ENCODE results near the gene MRTFA. TPM values are rescaled to one million over a fixed set of nuclear protein-coding genes. Genes with fewer than 3 reads are reported as not detected.

Gene MRTFA
- total RNA-seq, 1 donor from 2014 or later: 11.3 TPM

DNA sequence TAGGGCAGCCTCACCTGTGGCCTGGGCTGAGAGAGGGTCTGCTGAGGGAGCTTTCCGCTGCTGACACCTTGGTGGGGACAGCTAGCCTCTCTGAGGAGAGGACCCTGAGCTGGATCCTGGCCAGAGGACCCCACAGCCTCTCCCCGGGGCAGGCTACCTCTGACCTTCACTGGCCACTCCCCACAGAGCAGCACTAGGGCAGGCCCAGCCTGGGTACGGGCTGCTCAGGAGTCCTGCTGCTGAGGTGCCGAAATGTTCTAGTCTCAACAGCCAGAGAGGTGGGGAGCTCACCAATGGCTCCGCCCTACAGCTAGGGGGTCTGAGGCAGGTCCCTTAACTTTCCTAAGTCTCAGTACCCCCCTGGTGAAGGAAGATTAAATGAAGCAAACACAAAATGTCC, 218.6 kb downstream of the MRTFA start:
- Histone ChIP-seq H3K27ac (no peak overlapping the region), H3K4me3 (no peak overlapping the region), H3K9me3 (ENCODE audit: low read depth) (no peaks in the 10 kb centered on the region), H3K36me3 (no peaks in the 10 kb centered on the region), H3K79me2 (ENCODE audit: low read depth) (no peaks in the 10 kb centered on the region), H2AFZ (replicated peaks) (no peak overlapping the region), H3K4me2 (no peak overlapping the region), H3F3A (ENCODE audit: low read depth) (no peaks in the 10 kb centered on the region), H3K27me3 (no peaks in the 10 kb centered on the region), H4K20me1 (ENCODE audit: low read depth) (no peaks in the 10 kb centered on the region), H3K4me1 (no peaks in the 10 kb centered on the region), H3K9ac (no peak overlapping the region)
- no peak for TF ChIP-seq EZH2phosphoT487 (IDR thresholded peaks at IDR 0.05)
- TF ChIP-seq EZH2 (IDR thresholded peaks at IDR 0.05): no peak
- TF ChIP-seq, protein P1, sequence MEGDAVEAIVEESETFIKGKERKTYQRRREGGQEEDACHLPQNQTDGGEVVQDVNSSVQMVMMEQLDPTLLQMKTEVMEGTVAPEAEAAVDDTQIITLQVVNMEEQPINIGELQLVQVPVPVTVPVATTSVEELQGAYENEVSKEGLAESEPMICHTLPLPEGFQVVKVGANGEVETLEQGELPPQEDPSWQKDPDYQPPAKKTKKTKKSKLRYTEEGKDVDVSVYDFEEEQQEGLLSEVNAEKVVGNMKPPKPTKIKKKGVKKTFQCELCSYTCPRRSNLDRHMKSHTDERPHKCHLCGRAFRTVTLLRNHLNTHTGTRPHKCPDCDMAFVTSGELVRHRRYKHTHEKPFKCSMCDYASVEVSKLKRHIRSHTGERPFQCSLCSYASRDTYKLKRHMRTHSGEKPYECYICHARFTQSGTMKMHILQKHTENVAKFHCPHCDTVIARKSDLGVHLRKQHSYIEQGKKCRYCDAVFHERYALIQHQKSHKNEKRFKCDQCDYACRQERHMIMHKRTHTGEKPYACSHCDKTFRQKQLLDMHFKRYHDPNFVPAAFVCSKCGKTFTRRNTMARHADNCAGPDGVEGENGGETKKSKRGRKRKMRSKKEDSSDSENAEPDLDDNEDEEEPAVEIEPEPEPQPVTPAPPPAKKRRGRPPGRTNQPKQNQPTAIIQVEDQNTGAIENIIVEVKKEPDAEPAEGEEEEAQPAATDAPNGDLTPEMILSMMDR (IDR thresholded peaks at IDR 0.05): no peak
- DNase-seq (ENCODE audit: low spot score): no peak
- peaks cover 3% of the 10 kb centered on the region for H3K27me3 Mint-ChIP-seq (ENCODE audit: insufficient read depth, low read depth)
- H3K36me3 Mint-ChIP-seq: peaks cover 18% of the 10 kb centered on the region
- no peak overlapping the region for H3K27ac Mint-ChIP-seq
- no peaks in the 10 kb centered on the region for H3K9me3 Mint-ChIP-seq
- H3K4me3 Mint-ChIP-seq: no peak overlapping the region
- peaks cover 3% of the 10 kb centered on the region for H3K4me1 Mint-ChIP-seq

DNA sequence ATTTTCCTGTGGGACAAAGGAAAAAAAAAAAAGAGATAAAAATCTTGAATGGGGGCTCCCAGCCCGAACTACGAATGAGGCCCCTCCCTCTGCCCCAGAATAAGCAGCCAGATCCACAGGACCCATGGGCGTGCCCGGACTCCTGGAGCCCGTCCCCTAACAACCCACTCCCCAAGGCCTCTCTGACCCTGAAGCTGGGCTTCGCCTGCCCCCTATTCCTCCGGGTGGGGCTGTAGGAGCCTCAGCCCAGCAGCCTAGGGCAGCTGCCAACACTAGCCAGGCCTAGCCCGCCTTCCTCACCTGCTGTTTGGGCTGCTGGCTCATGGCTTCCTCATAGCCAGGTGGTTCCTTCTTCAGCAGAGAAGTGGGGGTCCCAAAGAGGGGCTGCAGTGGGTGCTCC, 219.5 kb downstream of the MRTFA start:
- no peaks in the 10 kb centered on the region for H3K79me2 ChIP-seq (ENCODE audit: low read depth)
- H3K27ac Mint-ChIP-seq: no peak overlapping the region
- no peaks in the 10 kb centered on the region for H4K20me1 ChIP-seq (ENCODE audit: low read depth)
- H3K9me3 ChIP-seq (ENCODE audit: low read depth): no peaks in the 10 kb centered on the region
- H3K4me3 Mint-ChIP-seq: no peak overlapping the region
- H3K9ac ChIP-seq: no peak overlapping the region
- no peaks in the 10 kb centered on the region for H3K9me3 Mint-ChIP-seq
- TF ChIP-seq EZH2 (IDR thresholded peaks at IDR 0.05) (no peak), EZH2phosphoT487 (IDR thresholded peaks at IDR 0.05) (no peak)
- TF ChIP-seq, protein P1 (IDR thresholded peaks at IDR 0.05): no peak
- peaks cover 3% of the 10 kb centered on the region for H3K4me1 Mint-ChIP-seq
- no peak overlapping the region for H2AFZ ChIP-seq (replicated peaks)
- H3K36me3 ChIP-seq: no peaks in the 10 kb centered on the region
- no peaks in the 10 kb centered on the region for H3K27me3 ChIP-seq
- H3K4me2 ChIP-seq: no peak overlapping the region
- H3K27ac ChIP-seq: no peak overlapping the region
- H3F3A ChIP-seq (ENCODE audit: low read depth): peaks cover 5% of the 10 kb centered on the region
- peaks cover 16% of the 10 kb centered on the region for H3K36me3 Mint-ChIP-seq
- H3K4me1 ChIP-seq: no peaks in the 10 kb centered on the region
- H3K4me3 ChIP-seq: no peak overlapping the region
- no peak for DNase-seq (ENCODE audit: low spot score)
- peaks cover 3% of the 10 kb centered on the region for H3K27me3 Mint-ChIP-seq (ENCODE audit: insufficient read depth, low read depth)

DNA sequence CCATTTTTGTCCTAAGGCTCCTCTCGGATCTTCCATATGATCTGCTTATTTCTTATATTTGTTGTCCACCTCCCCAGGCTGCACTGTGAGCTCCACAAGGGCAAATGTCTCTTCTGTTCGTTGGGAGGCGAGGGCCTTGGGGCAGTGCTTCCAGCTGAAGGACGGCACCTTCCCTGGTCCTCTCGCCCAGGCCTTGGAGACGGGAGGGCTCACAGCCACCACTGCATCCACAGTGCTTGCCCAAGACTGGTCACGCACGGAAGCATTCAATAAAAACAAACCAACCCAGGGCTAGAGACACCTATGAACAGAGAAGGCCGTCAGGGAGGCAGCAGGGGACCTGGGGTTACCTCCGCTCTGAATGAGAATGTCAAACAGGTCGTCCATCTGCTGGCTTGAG, 219.9 kb downstream of the MRTFA start:
- Histone ChIP-seq H3K4me2 (no peak overlapping the region), H3K9ac (no peak overlapping the region), H3K27me3 (no peaks in the 10 kb centered on the region), H3K4me1 (no peaks in the 10 kb centered on the region), H3K9me3 (ENCODE audit: low read depth) (no peaks in the 10 kb centered on the region), H4K20me1 (ENCODE audit: low read depth) (no peaks in the 10 kb centered on the region), H3K79me2 (ENCODE audit: low read depth) (no peaks in the 10 kb centered on the region), H3K36me3 (no peaks in the 10 kb centered on the region), H3K4me3 (no peak overlapping the region), H3K27ac (no peak overlapping the region), H3F3A (ENCODE audit: low read depth) (peaks cover 5% of the 10 kb centered on the region), H2AFZ (replicated peaks) (no peak overlapping the region)
- H3K4me3 Mint-ChIP-seq: no peak overlapping the region
- no peaks in the 10 kb centered on the region for H3K9me3 Mint-ChIP-seq
- H3K36me3 Mint-ChIP-seq: peaks cover 18% of the 10 kb centered on the region
- no peak for TF ChIP-seq EZH2 (IDR thresholded peaks at IDR 0.05)
- TF ChIP-seq EZH2phosphoT487 (IDR thresholded peaks at IDR 0.05): no peak
- TF ChIP-seq, protein P1 (IDR thresholded peaks at IDR 0.05): no peak
- H3K27me3 Mint-ChIP-seq (ENCODE audit: insufficient read depth, low read depth): peaks cover 3% of the 10 kb centered on the region
- no peak for DNase-seq (ENCODE audit: low spot score)
- no peak overlapping the region for H3K27ac Mint-ChIP-seq
- peaks cover 3% of the 10 kb centered on the region for H3K4me1 Mint-ChIP-seq

DNA sequence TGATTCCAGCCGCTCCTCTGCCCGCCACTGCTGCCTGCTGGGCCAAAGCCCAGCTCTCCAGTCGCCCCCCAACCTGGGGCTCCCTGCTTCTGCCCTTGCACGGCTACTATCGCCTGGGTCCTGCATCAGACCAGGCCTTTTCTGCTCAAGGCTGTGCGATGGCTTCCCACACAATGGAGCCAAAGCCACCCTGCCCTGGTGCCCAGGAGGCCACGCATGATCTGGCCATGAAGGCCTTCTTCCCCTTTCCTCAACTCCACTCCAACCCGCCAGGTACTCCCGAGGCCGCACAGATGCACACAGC, 220.3 kb downstream of the MRTFA start:
- H3K9me3 Mint-ChIP-seq: no peaks in the 10 kb centered on the region

More for the DNA sequence above, 220.3 kb downstream of the MRTFA start:
- H3K27ac ChIP-seq: no peak overlapping the region
- H3K4me2 ChIP-seq: no peak overlapping the region
- peaks cover 5% of the 10 kb centered on the region for H3F3A ChIP-seq (ENCODE audit: low read depth)
- H3K27me3 ChIP-seq: no peaks in the 10 kb centered on the region
- H3K27me3 Mint-ChIP-seq (ENCODE audit: insufficient read depth, low read depth): peaks cover 3% of the 10 kb centered on the region
- no peak for DNase-seq (ENCODE audit: low spot score)
- no peak overlapping the region for H3K9ac ChIP-seq
- no peaks in the 10 kb centered on the region for H3K79me2 ChIP-seq (ENCODE audit: low read depth)
- no peak overlapping the region for H3K4me3 ChIP-seq
- no peak overlapping the region for H3K27ac Mint-ChIP-seq
- peaks cover 3% of the 10 kb centered on the region for H3K4me1 Mint-ChIP-seq
- H3K36me3 ChIP-seq: no peaks in the 10 kb centered on the region
- TF ChIP-seq, protein P1 (IDR thresholded peaks at IDR 0.05): no peak
- no peaks in the 10 kb centered on the region for H4K20me1 ChIP-seq (ENCODE audit: low read depth)
- H3K36me3 Mint-ChIP-seq: peaks cover 20% of the 10 kb centered on the region
- no peak overlapping the region for H2AFZ ChIP-seq (replicated peaks)
- H3K4me3 Mint-ChIP-seq: no peak overlapping the region
- no peaks in the 10 kb centered on the region for H3K9me3 ChIP-seq (ENCODE audit: low read depth)
- H3K4me1 ChIP-seq: no peaks in the 10 kb centered on the region
